ENCODE results near the gene UMODL1. TPM values are rescaled to one million over a fixed set of nuclear protein-coding genes. Genes with fewer than 3 reads are reported as not detected.
A peak's percentile ranks its signal among the peaks of the same experiment; 100 is the strongest.

Gene UMODL1
- total RNA-seq, 1 donor from 2014 or later: not detected

GRCh38 chr21:42096566-42096965, 25.4 kb downstream of the UMODL1 start:
- no peak for DNase-seq (ENCODE audit: low spot score)
- Mint-ChIP-seq H3K4me3 (ENCODE audit: unreplicated experiment) (no peak overlapping the region), H3K27ac (ENCODE audit: unreplicated experiment) (no peak overlapping the region), H3K36me3 (ENCODE audit: low read depth, unreplicated experiment) (peaks cover 4% of the 10 kb centered on the region), H3K4me1 (ENCODE audit: unreplicated experiment) (peaks cover 14% of the 10 kb centered on the region), H3K9me3 (ENCODE audit: unreplicated experiment) (no peaks in the 10 kb centered on the region), H3K27me3 (ENCODE audit: unreplicated experiment) (peaks cover 5% of the 10 kb centered on the region)
- TF ChIP-seq, protein P1, sequence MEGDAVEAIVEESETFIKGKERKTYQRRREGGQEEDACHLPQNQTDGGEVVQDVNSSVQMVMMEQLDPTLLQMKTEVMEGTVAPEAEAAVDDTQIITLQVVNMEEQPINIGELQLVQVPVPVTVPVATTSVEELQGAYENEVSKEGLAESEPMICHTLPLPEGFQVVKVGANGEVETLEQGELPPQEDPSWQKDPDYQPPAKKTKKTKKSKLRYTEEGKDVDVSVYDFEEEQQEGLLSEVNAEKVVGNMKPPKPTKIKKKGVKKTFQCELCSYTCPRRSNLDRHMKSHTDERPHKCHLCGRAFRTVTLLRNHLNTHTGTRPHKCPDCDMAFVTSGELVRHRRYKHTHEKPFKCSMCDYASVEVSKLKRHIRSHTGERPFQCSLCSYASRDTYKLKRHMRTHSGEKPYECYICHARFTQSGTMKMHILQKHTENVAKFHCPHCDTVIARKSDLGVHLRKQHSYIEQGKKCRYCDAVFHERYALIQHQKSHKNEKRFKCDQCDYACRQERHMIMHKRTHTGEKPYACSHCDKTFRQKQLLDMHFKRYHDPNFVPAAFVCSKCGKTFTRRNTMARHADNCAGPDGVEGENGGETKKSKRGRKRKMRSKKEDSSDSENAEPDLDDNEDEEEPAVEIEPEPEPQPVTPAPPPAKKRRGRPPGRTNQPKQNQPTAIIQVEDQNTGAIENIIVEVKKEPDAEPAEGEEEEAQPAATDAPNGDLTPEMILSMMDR (IDR thresholded peaks at IDR 0.05; ENCODE audit: unreplicated experiment): no peak

- H3K9me3 Mint-ChIP-seq (ENCODE audit: unreplicated experiment): no peaks in the 10 kb centered on the region
- H3K4me1 Mint-ChIP-seq (ENCODE audit: unreplicated experiment): peaks cover 9% of the 10 kb centered on the region
- peaks cover 4% of the 10 kb centered on the region for H3K36me3 Mint-ChIP-seq (ENCODE audit: low read depth, unreplicated experiment)
- TF ChIP-seq, protein P1 (IDR thresholded peaks at IDR 0.05; ENCODE audit: unreplicated experiment): no peak
- no peak overlapping the region for H3K4me3 Mint-ChIP-seq (ENCODE audit: unreplicated experiment)
- H3K27ac Mint-ChIP-seq (ENCODE audit: unreplicated experiment): peak overlapping the region; percentile 21
- peaks cover 2% of the 10 kb centered on the region for H3K27me3 Mint-ChIP-seq (ENCODE audit: unreplicated experiment)
- DNase-seq (ENCODE audit: low spot score): no peak
Observed at GRCh38 chr21:42097274-42097673, 26.2 kb downstream of the UMODL1 start.

- Mint-ChIP-seq H3K27ac (ENCODE audit: unreplicated experiment) (peak overlapping the region; percentile 11), H3K4me3 (ENCODE audit: unreplicated experiment) (no peak overlapping the region), H3K27me3 (ENCODE audit: unreplicated experiment) (peaks cover 2% of the 10 kb centered on the region), H3K9me3 (ENCODE audit: unreplicated experiment) (no peaks in the 10 kb centered on the region), H3K36me3 (ENCODE audit: low read depth, unreplicated experiment) (peaks cover 4% of the 10 kb centered on the region), H3K4me1 (ENCODE audit: unreplicated experiment) (peaks cover 9% of the 10 kb centered on the region)
- peak; percentile 25 for DNase-seq (ENCODE audit: low spot score)
- TF ChIP-seq, protein P1 (IDR thresholded peaks at IDR 0.05; ENCODE audit: unreplicated experiment): no peak
Observed at GRCh38 chr21:42097860-42098454, 26.8 kb downstream of the UMODL1 start.

GRCh38 chr21:42098957-42099505, 27.9 kb downstream of the UMODL1 start:
- peaks cover 4% of the 10 kb centered on the region for H3K36me3 Mint-ChIP-seq (ENCODE audit: low read depth, unreplicated experiment)
- no peak overlapping the region for H3K27ac Mint-ChIP-seq (ENCODE audit: unreplicated experiment)
- peaks cover 9% of the 10 kb centered on the region for H3K4me1 Mint-ChIP-seq (ENCODE audit: unreplicated experiment)
- no peaks in the 10 kb centered on the region for H3K9me3 Mint-ChIP-seq (ENCODE audit: unreplicated experiment)
- H3K4me3 Mint-ChIP-seq (ENCODE audit: unreplicated experiment): no peak overlapping the region
- peaks cover 4% of the 10 kb centered on the region for H3K27me3 Mint-ChIP-seq (ENCODE audit: unreplicated experiment)
- DNase-seq (ENCODE audit: low spot score): no peak
- TF ChIP-seq, protein P1 (IDR thresholded peaks at IDR 0.05; ENCODE audit: unreplicated experiment): no peak

GRCh38 chr21:42101246-42101645, 30.1 kb downstream of the UMODL1 start:
- Mint-ChIP-seq H3K4me3 (ENCODE audit: unreplicated experiment) (no peak overlapping the region), H3K9me3 (ENCODE audit: unreplicated experiment) (no peaks in the 10 kb centered on the region), H3K27me3 (ENCODE audit: unreplicated experiment) (peaks cover 7% of the 10 kb centered on the region), H3K4me1 (ENCODE audit: unreplicated experiment) (peaks cover 9% of the 10 kb centered on the region), H3K36me3 (ENCODE audit: low read depth, unreplicated experiment) (no peaks in the 10 kb centered on the region), H3K27ac (ENCODE audit: unreplicated experiment) (no peak overlapping the region)
- TF ChIP-seq, protein P1 (IDR thresholded peaks at IDR 0.05; ENCODE audit: unreplicated experiment): no peak
- DNase-seq (ENCODE audit: low spot score): no peak

All from endothelial cell (in vitro differentiated cells).